ENCODE data around the gene NLN. TPM values are rescaled to one million over a fixed set of nuclear protein-coding genes. Genes with fewer than 3 reads are reported as not detected.

NLN gene
- total and polyA plus RNA-seq, 9 of the 15 experiments (the other 6 are each of a cell fraction or from before 2014, with no cell fraction given): 6.9 to 45.2 (median 28.8) TPM

DNA sequence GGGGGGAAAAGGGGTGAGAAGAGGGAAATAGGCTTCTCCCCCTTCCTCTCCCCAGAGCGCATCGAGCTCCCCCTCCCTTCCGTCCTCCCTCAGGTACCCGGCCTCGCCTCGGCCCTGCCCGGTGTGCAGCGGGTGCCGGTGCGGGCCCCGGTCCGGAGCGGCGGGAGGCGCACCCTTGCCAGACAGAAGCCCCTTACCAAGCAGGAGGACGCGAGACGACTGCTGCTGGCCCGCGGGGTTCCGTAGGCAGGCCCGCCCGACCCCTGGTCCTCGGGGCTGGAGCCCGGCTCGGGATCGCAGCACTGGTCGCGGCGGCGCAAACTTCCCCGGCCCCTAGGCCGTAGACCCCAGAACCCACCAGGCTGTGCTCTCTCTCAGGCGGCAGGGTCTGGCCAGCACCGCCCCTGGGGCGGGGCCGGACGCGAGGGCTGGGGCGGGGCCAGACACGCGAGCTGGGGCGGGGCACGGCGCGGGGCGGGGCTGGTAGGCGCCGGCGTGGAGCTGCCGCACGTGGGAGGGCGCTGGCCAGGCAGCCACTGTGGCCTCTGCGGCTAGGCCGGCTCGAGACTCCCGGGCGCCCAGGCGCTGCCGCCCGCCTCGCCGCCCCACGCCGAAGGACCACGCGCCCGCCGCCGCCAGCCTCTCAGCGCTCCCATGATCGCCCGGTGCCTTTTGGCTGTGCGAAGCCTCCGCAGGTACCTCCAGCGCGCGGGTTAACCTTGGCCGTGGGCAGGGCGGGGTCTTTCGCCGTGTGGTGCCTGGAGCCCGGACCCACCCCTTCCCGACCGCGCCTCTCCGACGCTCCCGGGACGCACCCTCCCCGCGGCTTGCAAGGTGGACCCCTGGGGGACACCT is at the start of gene NLN, which contains the start of gene SGTB (continued):
- TF ChIP-seq, protein P1, sequence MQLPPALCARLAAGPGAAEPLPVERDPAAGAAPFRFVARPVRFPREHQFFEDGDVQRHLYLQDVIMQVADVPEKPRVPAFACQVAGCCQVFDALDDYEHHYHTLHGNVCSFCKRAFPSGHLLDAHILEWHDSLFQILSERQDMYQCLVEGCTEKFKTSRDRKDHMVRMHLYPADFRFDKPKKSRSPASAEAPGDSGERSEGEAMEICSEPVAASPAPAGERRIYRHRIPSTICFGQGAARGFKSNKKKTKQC (CRISPR knock-in tag; IDR thresholded peaks at IDR 0.05): 0 out of 2 replicates have a peak, but pooled peaks have one; percentile 2
- 0 out of 2 replicates have a peak, but pooled peaks have one; percentile 37 for TF ChIP-seq ZNF830 (CRISPR knock-in tag; IDR thresholded peaks at IDR 0.05)
- TF ChIP-seq NR2C2 (CRISPR knock-in tag; IDR thresholded peaks at IDR 0.05): no peak
- TF ChIP-seq NR2C2 (tag; IDR thresholded peaks at IDR 0.05): 0 out of 2 replicates have a peak, but pooled peaks have one; percentile 20
- TF ChIP-seq, protein P2, sequence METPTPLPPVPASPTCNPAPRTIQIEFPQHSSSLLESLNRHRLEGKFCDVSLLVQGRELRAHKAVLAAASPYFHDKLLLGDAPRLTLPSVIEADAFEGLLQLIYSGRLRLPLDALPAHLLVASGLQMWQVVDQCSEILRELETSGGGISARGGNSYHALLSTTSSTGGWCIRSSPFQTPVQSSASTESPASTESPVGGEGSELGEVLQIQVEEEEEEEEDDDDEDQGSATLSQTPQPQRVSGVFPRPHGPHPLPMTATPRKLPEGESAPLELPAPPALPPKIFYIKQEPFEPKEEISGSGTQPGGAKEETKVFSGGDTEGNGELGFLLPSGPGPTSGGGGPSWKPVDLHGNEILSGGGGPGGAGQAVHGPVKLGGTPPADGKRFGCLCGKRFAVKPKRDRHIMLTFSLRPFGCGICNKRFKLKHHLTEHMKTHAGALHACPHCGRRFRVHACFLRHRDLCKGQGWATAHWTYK (CRISPR knock-in tag; IDR thresholded peaks at IDR 0.05): peak; percentile 63; the same call in 1 of the 2 replicates
- peak; percentile 70; the same call in 1 of the 2 replicates for TF ChIP-seq SMAD4 (CRISPR knock-in tag; conservative IDR thresholded peaks at IDR 0.05)
- TF ChIP-seq FOXA3 (CRISPR knock-in tag; conservative IDR thresholded peaks at IDR 0.05 in 1 of 2, IDR thresholded peaks at IDR 0.05 in 1 of 2): 0 out of 4 replicates have a peak, but pooled peaks of 1 of the 2 experiments have one; percentile 27
- TF ChIP-seq, protein P3, sequence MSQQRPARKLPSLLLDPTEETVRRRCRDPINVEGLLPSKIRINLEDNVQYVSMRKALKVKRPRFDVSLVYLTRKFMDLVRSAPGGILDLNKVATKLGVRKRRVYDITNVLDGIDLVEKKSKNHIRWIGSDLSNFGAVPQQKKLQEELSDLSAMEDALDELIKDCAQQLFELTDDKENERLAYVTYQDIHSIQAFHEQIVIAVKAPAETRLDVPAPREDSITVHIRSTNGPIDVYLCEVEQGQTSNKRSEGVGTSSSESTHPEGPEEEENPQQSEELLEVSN (IDR thresholded peaks at IDR 0.05; ENCODE audit: borderline replicate concordance in 1 of 2, extremely low read depth in 1 of 2, insufficient read depth in 1 of 2, insufficient read length in 1 of 2, low read depth in 1 of 2, low read length in 1 of 2, poor library complexity in 1 of 2, severe bottlenecking in 1 of 2): peak; percentile 71 to 81
- TF ChIP-seq, protein P4, sequence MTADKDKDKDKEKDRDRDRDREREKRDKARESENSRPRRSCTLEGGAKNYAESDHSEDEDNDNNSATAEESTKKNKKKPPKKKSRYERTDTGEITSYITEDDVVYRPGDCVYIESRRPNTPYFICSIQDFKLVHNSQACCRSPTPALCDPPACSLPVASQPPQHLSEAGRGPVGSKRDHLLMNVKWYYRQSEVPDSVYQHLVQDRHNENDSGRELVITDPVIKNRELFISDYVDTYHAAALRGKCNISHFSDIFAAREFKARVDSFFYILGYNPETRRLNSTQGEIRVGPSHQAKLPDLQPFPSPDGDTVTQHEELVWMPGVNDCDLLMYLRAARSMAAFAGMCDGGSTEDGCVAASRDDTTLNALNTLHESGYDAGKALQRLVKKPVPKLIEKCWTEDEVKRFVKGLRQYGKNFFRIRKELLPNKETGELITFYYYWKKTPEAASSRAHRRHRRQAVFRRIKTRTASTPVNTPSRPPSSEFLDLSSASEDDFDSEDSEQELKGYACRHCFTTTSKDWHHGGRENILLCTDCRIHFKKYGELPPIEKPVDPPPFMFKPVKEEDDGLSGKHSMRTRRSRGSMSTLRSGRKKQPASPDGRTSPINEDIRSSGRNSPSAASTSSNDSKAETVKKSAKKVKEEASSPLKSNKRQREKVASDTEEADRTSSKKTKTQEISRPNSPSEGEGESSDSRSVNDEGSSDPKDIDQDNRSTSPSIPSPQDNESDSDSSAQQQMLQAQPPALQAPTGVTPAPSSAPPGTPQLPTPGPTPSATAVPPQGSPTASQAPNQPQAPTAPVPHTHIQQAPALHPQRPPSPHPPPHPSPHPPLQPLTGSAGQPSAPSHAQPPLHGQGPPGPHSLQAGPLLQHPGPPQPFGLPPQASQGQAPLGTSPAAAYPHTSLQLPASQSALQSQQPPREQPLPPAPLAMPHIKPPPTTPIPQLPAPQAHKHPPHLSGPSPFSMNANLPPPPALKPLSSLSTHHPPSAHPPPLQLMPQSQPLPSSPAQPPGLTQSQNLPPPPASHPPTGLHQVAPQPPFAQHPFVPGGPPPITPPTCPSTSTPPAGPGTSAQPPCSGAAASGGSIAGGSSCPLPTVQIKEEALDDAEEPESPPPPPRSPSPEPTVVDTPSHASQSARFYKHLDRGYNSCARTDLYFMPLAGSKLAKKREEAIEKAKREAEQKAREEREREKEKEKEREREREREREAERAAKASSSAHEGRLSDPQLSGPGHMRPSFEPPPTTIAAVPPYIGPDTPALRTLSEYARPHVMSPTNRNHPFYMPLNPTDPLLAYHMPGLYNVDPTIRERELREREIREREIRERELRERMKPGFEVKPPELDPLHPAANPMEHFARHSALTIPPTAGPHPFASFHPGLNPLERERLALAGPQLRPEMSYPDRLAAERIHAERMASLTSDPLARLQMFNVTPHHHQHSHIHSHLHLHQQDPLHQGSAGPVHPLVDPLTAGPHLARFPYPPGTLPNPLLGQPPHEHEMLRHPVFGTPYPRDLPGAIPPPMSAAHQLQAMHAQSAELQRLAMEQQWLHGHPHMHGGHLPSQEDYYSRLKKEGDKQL (CRISPR knock-in tag; IDR thresholded peaks at IDR 0.05; ENCODE audit: borderline replicate concordance): peak; percentile 79; the same call in 1 of the 2 replicates
- peak; percentile 15 for TF ChIP-seq CHD1 (IDR thresholded peaks at IDR 0.05; ENCODE audit: low read length)
- peak; percentile 75 for TF ChIP-seq SAFB (IDR thresholded peaks at IDR 0.05; ENCODE audit: borderline replicate concordance, low read depth, low read length)
- TF ChIP-seq, protein P5, sequence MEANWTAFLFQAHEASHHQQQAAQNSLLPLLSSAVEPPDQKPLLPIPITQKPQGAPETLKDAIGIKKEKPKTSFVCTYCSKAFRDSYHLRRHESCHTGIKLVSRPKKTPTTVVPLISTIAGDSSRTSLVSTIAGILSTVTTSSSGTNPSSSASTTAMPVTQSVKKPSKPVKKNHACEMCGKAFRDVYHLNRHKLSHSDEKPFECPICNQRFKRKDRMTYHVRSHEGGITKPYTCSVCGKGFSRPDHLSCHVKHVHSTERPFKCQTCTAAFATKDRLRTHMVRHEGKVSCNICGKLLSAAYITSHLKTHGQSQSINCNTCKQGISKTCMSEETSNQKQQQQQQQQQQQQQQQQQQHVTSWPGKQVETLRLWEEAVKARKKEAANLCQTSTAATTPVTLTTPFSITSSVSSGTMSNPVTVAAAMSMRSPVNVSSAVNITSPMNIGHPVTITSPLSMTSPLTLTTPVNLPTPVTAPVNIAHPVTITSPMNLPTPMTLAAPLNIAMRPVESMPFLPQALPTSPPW (CRISPR knock-in tag; IDR thresholded peaks at IDR 0.05): peak; percentile 42
- peak; percentile 89; the same call in 1 of the 2 replicates for TF ChIP-seq TGIF2 (CRISPR knock-in tag; IDR thresholded peaks at IDR 0.05)
- TF ChIP-seq CXXC5 (CRISPR knock-in tag; IDR thresholded peaks at IDR 0.05): peak; percentile 62
